Activated T-cell treated with anti-CD3 and anti-CD28 coated beads, Interleukin-2, amount 50 U/mL, for 24 hours (primary cell): ENCODE measurements around the gene TRIOBP.
"Not testable (repeated sequence)": the region's sequence is repeated elsewhere in the genome, so short reads cannot be mapped to it uniquely, and the experiment has no call there.

Source experiments
- DNase-seq: peaks from one replicate; pipeline ENCODE4 v3.0.0-alpha.2; 2020
- H3K27ac Mint-ChIP-seq: 2 replicates; pipeline ENCODE4 v1.8.0; 2020; ENCODE audit warnings: mild to moderate bottlenecking, mixed read lengths
- H3K27me3 Mint-ChIP-seq: 2 replicates; pipeline ENCODE4 v1.8.0; 2020; ENCODE audit warnings: mixed read lengths
- H3K36me3 Mint-ChIP-seq: 2 replicates; pipeline ENCODE4 v1.8.0; 2020; ENCODE audit warnings: low read depth, mixed read lengths
- H3K4me1 Mint-ChIP-seq: 2 replicates; pipeline ENCODE4 v1.8.0; 2020; ENCODE audit warnings: low read depth, mixed read lengths
- H3K4me3 Mint-ChIP-seq: 2 replicates; pipeline ENCODE4 v1.8.0; 2020; ENCODE audit warnings: mild to moderate bottlenecking, moderate library complexity, mixed read lengths
- H3K9me3 Mint-ChIP-seq: 2 replicates; pipeline ENCODE4 v1.8.0; 2020; ENCODE audit warnings: mixed read lengths

Gene TRIOBP

GRCh38 chr22:37696657-37697537, at the start of gene TRIOBP:
Gene TRIOBP (plus strand): TSS chr22:37697048. CDS start chr22:37701366, 4,318 bp downstream.
- peak; percentile 87 for DNase-seq
- H3K36me3 Mint-ChIP-seq: peaks cover 43% of the 10 kb centered on the region

DNA sequence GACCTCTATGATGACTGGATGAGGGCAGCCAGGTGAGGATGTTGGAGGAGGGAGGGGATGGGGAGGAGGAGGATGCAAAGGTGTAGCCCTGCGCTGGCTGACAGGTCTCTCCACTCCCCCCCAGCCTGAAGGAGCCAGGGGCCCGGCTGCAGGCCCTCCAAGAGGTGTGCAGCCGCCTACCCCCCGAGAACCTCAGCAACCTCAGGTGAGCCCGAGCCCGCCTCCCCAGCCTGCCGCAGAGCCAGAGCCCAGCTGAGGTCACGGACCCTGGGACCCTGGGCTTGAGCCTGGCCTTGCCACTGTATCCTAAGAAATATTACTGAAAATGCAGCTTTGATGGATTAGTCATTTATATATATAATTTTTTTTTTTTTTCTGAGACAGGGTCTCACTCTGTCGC, 49.5 kb upstream of the TRIOBP start:
- Mint-ChIP-seq H3K9me3 (no peaks in the 10 kb centered on the region), H3K27me3 (no peaks in the 10 kb centered on the region), H3K4me3 (no peak overlapping the region), H3K27ac (no peak overlapping the region), H3K36me3 (peaks cover 98% of the 10 kb centered on the region), H3K4me1 (peaks cover 17% of the 10 kb centered on the region)
- DNase-seq: no peak

More at GRCh38 chr22:37696657-37697537, at the start of gene TRIOBP:
- Mint-ChIP-seq H3K27me3 (no peaks in the 10 kb centered on the region), H3K9me3 (no peaks in the 10 kb centered on the region), H3K4me3 (no peak within 1 kb of the TSS), H3K27ac (peak within 1 kb of the TSS; percentile 66), H3K4me1 (peaks cover 16% of the 10 kb centered on the region)

GRCh38 chr22:37647928-37648327, 48.9 kb upstream of the TRIOBP start:
- Mint-ChIP-seq H3K9me3 (no peaks in the 10 kb centered on the region), H3K27me3 (no peaks in the 10 kb centered on the region), H3K4me3 (no peak overlapping the region), H3K36me3 (peaks cover 96% of the 10 kb centered on the region), H3K27ac (no peak overlapping the region), H3K4me1 (peaks cover 11% of the 10 kb centered on the region)
- no peak for DNase-seq

DNA sequence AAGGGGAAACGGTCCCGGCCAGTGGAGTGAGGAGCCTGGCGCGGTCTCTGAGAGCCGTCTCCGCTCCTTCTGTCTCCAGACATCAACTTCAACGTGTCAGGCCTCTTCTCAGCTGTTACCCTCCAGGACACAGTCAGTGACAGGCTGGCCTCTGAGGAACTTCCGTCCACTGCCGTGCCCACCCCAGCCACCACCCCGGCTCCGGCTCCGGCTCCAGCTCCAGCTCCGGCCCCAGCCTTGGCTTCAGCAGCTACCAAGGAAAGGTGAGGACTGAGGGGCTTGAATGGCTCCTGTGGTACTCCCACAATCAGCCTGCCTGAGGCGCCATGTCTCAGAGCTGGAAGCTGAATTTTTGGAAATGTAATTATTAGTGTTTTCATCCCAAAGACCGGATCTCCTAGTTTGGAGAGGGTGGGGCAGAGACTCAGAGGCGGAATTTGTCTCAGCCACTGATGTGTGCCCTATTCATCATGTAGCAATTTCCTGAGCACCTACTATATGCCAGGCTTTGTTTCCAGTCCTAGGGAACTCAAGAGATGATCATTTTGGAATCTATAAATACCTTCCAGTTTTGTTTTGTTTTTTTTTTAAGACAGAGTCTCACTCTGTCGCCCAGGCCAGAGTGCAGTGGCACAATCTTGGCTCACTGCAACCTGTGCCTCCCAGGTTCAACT, 46.2 kb upstream of the TRIOBP start:
- Mint-ChIP-seq H3K27ac (no peak overlapping the region), H3K4me3 (no peak overlapping the region), H3K27me3 (no peaks in the 10 kb centered on the region), H3K36me3 (peaks cover 89% of the 10 kb centered on the region), H3K4me1 (peaks cover 2% of the 10 kb centered on the region), H3K9me3 (no peaks in the 10 kb centered on the region)
- DNase-seq: no peak

- Mint-ChIP-seq H3K36me3 (peaks cover 62% of the 10 kb centered on the region), H3K4me3 (no peak overlapping the region), H3K27me3 (no peaks in the 10 kb centered on the region), H3K9me3 (no peaks in the 10 kb centered on the region), H3K4me1 (peaks cover 13% of the 10 kb centered on the region), H3K27ac (peak overlapping the region; percentile 56)
- DNase-seq: no peak
These were observed 42.1 kb upstream of the TRIOBP start for GRCh38 chr22:37654563-37655251.

DNA sequence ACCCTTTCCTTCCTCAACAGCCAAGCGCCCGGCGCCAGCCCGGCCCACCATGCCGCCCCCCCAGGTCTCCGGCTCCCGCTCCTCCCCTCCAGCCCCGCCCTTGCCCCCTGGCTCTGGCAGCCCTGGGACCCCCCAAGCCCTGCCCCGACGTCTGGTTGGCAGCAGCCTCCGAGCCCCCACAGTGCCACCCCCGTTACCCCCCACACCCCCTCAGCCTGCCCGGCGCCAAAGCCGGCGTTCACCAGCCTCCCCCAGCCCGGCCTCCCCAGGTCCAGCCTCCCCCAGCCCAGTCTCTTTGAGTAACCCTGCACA, 41.6 kb upstream of the TRIOBP start:
- peaks cover 18% of the 10 kb centered on the region for H3K4me1 Mint-ChIP-seq
- H3K27ac Mint-ChIP-seq: no peak overlapping the region
- H3K36me3 Mint-ChIP-seq: peaks cover 62% of the 10 kb centered on the region
- H3K27me3 Mint-ChIP-seq: no peaks in the 10 kb centered on the region
- no peaks in the 10 kb centered on the region for H3K9me3 Mint-ChIP-seq
- no peak overlapping the region for H3K4me3 Mint-ChIP-seq
- DNase-seq: no peak

- not testable (repeated sequence) for H3K27me3 Mint-ChIP-seq, DNase-seq, H3K4me3 Mint-ChIP-seq, H3K9me3 Mint-ChIP-seq
- Mint-ChIP-seq H3K4me1 (peaks cover 32% of the 10 kb centered on the region), H3K27ac (peak overlapping the region; percentile 75), H3K36me3 (peaks cover 59% of the 10 kb centered on the region)
These were observed 40.3 kb upstream of the TRIOBP start for GRCh38 chr22:37656583-37656982.

- peaks cover 39% of the 10 kb centered on the region for H3K4me1 Mint-ChIP-seq
- no peaks in the 10 kb centered on the region for H3K9me3 Mint-ChIP-seq
- peak overlapping the region; percentile 94 for H3K27ac Mint-ChIP-seq
- peak overlapping the region; percentile 82 for H3K4me3 Mint-ChIP-seq
- H3K27me3 Mint-ChIP-seq: no peaks in the 10 kb centered on the region
- no peak for DNase-seq
- H3K36me3 Mint-ChIP-seq: peaks cover 57% of the 10 kb centered on the region
These were observed 39.2 kb upstream of the TRIOBP start for GRCh38 chr22:37657590-37658132.

DNA sequence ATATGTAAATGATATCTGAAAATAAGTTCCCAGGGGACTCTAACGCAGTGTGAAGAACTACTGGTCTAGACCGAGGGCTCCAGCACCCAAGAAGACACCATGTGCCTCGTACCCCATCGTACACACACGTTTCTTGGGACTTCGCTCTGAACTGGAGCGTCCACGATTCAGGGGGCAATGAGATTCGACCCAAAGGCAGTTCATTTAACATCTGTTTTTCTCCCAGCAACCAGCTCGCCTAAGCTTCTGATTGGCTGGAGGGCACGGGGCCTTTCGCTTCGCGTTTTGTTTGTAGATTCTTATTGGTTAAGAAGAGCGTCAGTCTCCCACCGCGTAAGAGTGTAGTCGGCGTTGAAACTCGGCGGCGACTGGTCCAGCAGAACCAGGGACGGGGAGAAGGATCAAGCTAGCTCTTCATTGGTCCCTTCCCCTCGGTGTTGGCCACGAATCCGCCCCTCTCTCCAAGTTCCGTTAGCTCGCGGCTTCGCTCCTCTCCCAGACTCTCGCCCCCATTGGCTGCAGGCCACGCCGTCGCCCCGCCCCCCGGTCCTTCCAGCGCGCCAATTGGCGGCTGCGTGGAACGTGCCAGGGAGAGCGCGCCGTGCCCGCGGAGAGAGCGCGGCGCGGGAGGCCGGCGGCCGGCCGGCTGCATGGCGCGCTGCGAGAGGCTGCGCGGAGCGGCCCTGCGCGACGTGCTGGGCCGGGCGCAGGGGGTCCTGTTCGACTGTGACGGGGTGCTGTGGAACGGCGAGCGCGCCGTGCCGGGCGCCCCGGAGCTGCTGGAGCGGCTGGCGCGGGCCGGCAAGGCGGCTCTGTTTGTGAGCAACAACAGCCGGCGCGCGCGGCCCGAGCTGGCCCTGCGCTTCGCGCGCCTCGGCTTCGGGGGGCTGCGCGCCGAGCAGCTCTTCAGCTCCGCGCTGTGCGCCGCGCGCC, 38.4 kb upstream of the TRIOBP start, which contains the start of gene PDXP:
Gene PDXP (plus strand): TSS at position 591 of the 933 bp plus-strand sequence. CDS start 60 bp downstream, at position 651.
- H3K36me3 Mint-ChIP-seq: peaks cover 51% of the 10 kb centered on the region

GRCh38 chr22:37659066-37659896, 37.6 kb upstream of the TRIOBP start:
- Mint-ChIP-seq H3K9me3 (no peaks in the 10 kb centered on the region), H3K27me3 (no peaks in the 10 kb centered on the region), H3K4me1 (peaks cover 42% of the 10 kb centered on the region), H3K36me3 (peaks cover 46% of the 10 kb centered on the region), H3K4me3 (peak overlapping the region; percentile 89), H3K27ac (peak overlapping the region; percentile 57)
- DNase-seq: peak; percentile 63

More for the DNA sequence above, 38.4 kb upstream of the TRIOBP start, which contains the start of gene PDXP:
- H3K9me3 Mint-ChIP-seq: no peaks in the 10 kb centered on the region
- DNase-seq: peak; percentile 99
- no peaks in the 10 kb centered on the region for H3K27me3 Mint-ChIP-seq
- H3K27ac Mint-ChIP-seq: peak within 1 kb of the TSS; percentile 94
- peak within 1 kb of the TSS; percentile 89 for H3K4me3 Mint-ChIP-seq
- H3K4me1 Mint-ChIP-seq: peaks cover 39% of the 10 kb centered on the region

DNA sequence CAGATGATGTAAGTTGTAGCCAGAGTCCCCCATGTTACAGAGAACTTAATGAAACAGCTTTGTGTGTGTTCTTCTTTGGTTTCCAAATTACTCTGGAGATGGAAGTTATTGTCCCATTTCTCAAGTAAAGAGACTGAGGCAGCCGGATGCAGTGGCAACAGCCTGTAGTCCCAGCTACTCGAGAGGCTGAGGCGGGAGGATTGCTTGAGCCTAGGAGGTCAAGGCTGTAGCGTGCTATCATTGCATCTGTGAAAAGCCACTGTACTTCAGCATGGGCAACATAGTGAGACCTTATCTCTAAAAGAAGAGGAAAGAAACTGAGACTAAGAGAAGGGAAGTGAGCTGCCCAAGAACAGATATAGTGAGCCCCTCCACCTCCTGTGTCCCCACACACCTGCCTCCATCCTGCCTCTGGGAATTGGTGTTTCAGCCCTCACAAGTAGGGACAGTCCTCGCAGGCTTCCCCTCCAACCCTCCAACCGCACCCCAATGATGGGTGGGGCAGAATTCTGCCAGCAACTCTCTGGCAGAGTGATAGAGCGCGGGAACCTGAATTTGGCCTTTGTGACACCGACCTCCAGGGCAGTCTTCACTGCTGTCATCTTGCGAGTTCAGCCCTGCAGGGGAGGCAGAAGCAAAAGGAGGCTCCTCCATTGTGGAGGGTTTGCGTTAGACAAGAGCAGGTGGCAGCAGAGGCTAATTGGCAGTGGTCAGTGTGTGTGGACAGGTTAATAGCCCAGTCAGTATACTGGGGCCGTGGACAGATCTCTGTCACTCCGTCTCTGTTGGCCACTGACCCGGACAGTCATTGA, 36.7 kb upstream of the TRIOBP start:
- no peak for DNase-seq
- Mint-ChIP-seq H3K4me1 (peaks cover 42% of the 10 kb centered on the region), H3K36me3 (peaks cover 46% of the 10 kb centered on the region), H3K27me3 (no peaks in the 10 kb centered on the region), H3K27ac (peak overlapping the region; percentile 57), H3K4me3 (peak overlapping the region; percentile 89), H3K9me3 (no peaks in the 10 kb centered on the region)

DNA sequence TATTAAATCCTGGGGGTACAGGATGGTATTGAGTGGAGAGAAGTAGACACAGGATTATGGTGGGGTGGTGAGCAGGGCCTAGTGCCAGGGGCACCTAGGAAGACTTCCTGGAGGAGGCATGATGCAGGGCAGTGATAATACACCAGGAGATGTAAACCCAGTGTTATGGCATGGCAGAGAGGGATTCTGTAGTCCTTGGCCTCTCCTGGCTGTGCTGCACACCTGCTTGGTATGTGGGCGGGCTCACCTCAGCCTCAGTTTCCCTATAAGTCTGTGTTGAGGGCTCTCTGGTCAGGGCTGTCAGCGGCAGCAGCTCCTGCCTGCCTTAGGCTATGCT, 36.2 kb upstream of the TRIOBP start:
- H3K27ac Mint-ChIP-seq: peak overlapping the region; percentile 14
- no peaks in the 10 kb centered on the region for H3K27me3 Mint-ChIP-seq
- H3K9me3 Mint-ChIP-seq: no peaks in the 10 kb centered on the region
- peaks cover 42% of the 10 kb centered on the region for H3K4me1 Mint-ChIP-seq
- H3K4me3 Mint-ChIP-seq: peak overlapping the region; percentile 89
- DNase-seq: no peak
- peaks cover 52% of the 10 kb centered on the region for H3K36me3 Mint-ChIP-seq
